Mucosa of descending colon (tissue), 3 donors: ENCODE measurements around the gene CRTAC1. TPM values are rescaled to one million over a fixed set of nuclear protein-coding genes. Genes with fewer than 3 reads are reported as not detected.

Experiments used
- ATAC-seq: fragments of 200-7000 bp; cut with Tn5 transposase; one replicate; pipeline ENCODE4 v1.9.1; 2020; ENCODE audit warnings: mild to moderate bottlenecking, moderate library complexity
- DNase-seq, 3 donors: peaks; one replicate each; pipeline ENCODE4 v3.0.0-alpha.2; 2020
- H3K36me3 ChIP-seq: fragments of 200-600 bp; one replicate; pipeline ENCODE4 v1.8.0; 2021; ENCODE audit warnings: low read depth, mild to moderate bottlenecking
- H3K4me1 ChIP-seq: fragments of 200-600 bp; one replicate; pipeline ENCODE4 v1.8.0; 2021; ENCODE audit warnings: low read depth, mild to moderate bottlenecking
- H3K4me3 ChIP-seq: fragments of 200-600 bp; one replicate; pipeline ENCODE4 v1.8.0; 2021; ENCODE audit warnings: mild to moderate bottlenecking
- H3K9me3 ChIP-seq: fragments of 200-600 bp; one replicate; pipeline ENCODE4 v1.8.0; 2021; ENCODE audit warnings: mild to moderate bottlenecking
- intact Hi-C, 2 donors: fragments of 100-400 bp; cut with DNase I in 1 of 2; cut with micrococcal nuclease in 1 of 2; formaldehyde crosslinking; loops; one replicate each; pipeline versions ENCODE4 v1.11.0 to v1.11.1; 2022; cut with DNase I, micrococcal nuclease
- total RNA-seq, 3 donors: library from RNA; stranded (reverse); fragmentation: NEBNext Ultra II Directional in 2 of 3; extraction: Animal tissue kit (Norgen Biotek cat#: 25700) in 2 of 3; gene quantifications; one replicate each; pipeline versions ENCODE4 v1.2.1 to v1.2.4, GENCODE V29; 2021 to 2023
- TF ChIP-seq, protein P1 (sequence below): fragments of 200-600 bp; IDR thresholded peaks from one replicate; pipeline ENCODE4 v1.8.0; 2022; ENCODE audit warnings: antibody characterized with exemption, mild to moderate bottlenecking
- donor health status: DM: no; HTN: no; CAD: no; lungs with moderate emphysema.
- donor health status: DM: no; HTN: no; CAD: no.
- donor health status: DM: no; HTN: yes; CAD: no.

CRTAC1 gene
- total RNA-seq, 3 donors from 2014 or later: 0.17 to 8.8 (median 1.0) TPM

DNA sequence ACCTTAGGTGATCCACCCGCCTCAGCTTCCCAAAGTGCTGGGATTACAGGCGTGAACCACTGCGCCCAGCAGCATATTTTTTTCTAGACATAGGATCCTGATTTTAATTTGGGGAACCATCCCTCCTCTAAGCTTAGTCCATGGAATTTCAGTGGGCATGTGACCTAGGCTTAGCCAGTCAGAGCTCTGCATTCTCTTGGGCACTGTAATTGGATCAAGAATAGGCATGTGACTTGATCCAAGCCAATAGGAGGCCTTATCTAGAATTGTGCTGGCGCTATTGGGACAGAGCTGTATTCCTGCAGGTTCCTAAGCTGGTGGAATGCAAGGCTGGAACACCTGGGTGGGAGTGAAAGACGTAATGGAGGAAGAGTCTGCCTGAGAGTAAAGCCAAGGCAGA, 36.7 kb upstream of the CRTAC1 start:
- intact Hi-C loops: no loop called here
- Histone ChIP-seq H3K4me3 (no peak overlapping the region), H3K9me3 (no peaks in the 10 kb centered on the region), H3K4me1 (no peaks in the 10 kb centered on the region), H3K36me3 (no peaks in the 10 kb centered on the region)
- DNase-seq: no peak
- no peak for ATAC-seq
- TF ChIP-seq, protein P1, sequence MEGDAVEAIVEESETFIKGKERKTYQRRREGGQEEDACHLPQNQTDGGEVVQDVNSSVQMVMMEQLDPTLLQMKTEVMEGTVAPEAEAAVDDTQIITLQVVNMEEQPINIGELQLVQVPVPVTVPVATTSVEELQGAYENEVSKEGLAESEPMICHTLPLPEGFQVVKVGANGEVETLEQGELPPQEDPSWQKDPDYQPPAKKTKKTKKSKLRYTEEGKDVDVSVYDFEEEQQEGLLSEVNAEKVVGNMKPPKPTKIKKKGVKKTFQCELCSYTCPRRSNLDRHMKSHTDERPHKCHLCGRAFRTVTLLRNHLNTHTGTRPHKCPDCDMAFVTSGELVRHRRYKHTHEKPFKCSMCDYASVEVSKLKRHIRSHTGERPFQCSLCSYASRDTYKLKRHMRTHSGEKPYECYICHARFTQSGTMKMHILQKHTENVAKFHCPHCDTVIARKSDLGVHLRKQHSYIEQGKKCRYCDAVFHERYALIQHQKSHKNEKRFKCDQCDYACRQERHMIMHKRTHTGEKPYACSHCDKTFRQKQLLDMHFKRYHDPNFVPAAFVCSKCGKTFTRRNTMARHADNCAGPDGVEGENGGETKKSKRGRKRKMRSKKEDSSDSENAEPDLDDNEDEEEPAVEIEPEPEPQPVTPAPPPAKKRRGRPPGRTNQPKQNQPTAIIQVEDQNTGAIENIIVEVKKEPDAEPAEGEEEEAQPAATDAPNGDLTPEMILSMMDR: no peak

DNA sequence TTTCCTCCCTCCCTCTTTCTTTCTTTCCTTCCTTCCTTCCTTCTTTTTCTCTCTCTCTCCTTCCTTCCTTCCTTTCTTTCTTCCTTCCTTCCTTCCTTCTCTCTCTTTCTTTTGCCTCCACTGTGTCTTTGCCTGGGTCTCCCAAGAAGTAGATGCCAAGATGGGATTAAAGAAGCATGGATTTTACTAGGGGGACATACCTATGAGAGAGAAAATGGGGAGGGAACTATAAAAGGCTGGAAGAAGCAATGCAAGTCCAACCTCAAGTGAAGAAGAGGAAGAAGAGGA, 33.3 kb upstream of the CRTAC1 start:
- Histone ChIP-seq H3K36me3 (no peaks in the 10 kb centered on the region), H3K4me3 (no peak overlapping the region), H3K4me1 (no peaks in the 10 kb centered on the region), H3K9me3 (no peaks in the 10 kb centered on the region)
- ATAC-seq: no peak
- no peak for DNase-seq
- intact Hi-C loops: no loop called here
- TF ChIP-seq, protein P1: no peak

DNA sequence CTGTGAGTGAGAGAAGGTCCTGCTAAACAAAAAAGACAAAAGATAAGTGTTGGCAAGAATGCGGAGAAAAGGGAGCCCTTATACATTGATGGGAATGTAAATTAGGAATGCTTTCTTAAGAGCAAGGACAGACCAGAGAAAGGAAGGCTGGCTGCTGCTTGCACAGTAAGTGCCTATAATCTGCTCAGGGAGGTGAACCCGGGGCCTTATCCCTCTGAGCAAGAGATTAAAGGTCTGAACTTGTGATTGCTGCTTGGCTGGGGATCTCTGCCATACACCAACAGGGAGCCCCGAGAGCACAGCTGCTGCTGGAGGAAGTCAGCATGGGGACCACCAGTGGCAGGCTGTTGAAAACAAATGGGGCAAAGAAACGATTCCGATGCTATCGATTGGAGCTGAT, 32.0 kb upstream of the CRTAC1 start:
- ATAC-seq: no peak
- intact Hi-C loops: no loop called here
- TF ChIP-seq, protein P1: no peak
- H3K4me1 ChIP-seq: no peaks in the 10 kb centered on the region
- no peak overlapping the region for H3K4me3 ChIP-seq
- DNase-seq: no peak
- no peaks in the 10 kb centered on the region for H3K36me3 ChIP-seq
- no peaks in the 10 kb centered on the region for H3K9me3 ChIP-seq

DNA sequence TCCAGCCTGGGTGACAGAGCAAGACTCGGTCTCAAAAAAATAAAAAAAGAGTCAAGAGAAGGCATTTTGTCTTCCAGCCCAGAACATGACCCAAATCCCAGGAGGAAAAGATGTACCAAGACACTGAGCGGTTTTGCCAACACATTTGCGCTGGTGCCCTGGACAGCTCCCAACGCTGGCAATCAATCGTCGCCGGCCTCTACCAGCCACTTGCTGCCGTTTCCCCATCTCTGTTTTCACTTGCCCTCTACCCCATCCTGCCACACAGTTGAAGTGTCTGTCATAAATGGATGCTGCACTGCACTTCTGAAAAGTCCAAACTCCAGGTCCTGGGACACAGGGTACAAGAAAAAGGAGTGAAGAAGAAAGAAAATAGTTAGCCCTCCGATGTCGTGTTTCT, 29.7 kb upstream of the CRTAC1 start:
- Histone ChIP-seq H3K4me1 (no peaks in the 10 kb centered on the region), H3K36me3 (no peaks in the 10 kb centered on the region), H3K9me3 (no peaks in the 10 kb centered on the region), H3K4me3 (no peak overlapping the region)
- intact Hi-C loops: no loop called here
- DNase-seq (no peak), ATAC-seq (no peak)
- TF ChIP-seq, protein P1: no peak

DNA sequence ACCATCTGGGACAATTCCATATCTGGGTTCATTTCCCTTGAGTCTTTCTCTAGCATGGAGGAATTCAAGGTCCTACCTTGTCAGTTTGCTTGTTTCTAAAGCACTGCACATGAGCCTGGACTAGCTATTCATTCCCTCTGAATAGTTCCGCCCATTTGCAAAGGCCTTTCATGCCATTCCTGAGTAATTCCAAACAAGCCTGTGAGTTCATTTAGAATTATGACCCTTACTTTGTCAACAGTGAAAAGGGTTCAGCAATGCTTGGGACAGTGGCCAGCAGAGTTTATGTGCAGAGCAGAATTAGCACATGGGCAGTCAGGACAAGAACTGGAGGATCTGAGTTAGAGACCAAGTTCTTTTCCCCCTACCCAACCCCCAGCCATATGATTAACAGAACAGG, 27.9 kb upstream of the CRTAC1 start:
- no peaks in the 10 kb centered on the region for H3K36me3 ChIP-seq
- no peak overlapping the region for H3K4me3 ChIP-seq
- H3K9me3 ChIP-seq: no peaks in the 10 kb centered on the region
- DNase-seq (no peak), ATAC-seq (no peak)
- intact Hi-C loops: no loop called here
- no peaks in the 10 kb centered on the region for H3K4me1 ChIP-seq
- TF ChIP-seq, protein P1: no peak

DNA sequence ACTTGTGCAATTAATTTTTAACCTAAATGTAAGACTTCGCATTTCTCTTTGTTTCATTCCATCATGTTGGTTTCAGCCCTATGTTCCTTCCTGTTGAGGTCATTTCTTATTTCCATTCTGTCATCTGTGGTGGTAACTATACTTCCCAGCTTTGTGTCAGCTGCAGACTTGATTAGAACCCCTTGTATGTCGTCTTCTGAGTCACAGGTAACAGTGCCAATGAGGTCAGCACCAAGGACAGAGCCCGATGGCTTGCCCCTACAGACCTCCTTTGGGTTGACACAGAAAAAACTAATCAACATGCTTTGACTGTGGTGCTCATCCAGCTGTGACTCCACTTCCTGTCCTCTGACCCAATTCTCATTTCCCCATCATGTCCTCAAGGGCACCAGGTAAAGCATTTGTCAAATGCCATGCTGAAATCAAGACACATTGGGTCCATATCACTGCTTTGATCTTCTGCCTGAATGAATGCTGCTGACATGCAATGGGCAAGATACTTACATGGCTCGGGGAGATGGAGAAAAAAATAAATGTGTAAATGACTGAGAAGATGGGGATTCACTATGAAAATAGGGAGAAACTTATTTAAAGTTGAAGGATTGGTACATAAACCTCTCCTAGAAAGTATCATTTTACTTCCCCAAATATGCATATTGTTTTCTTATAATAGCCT, 25.6 kb upstream of the CRTAC1 start:
- H3K4me1 ChIP-seq: no peaks in the 10 kb centered on the region
- TF ChIP-seq, protein P1: no peak
- DNase-seq (no peak), ATAC-seq (no peak)
- H3K36me3 ChIP-seq: no peaks in the 10 kb centered on the region
- H3K9me3 ChIP-seq: no peaks in the 10 kb centered on the region
- intact Hi-C loops: no loop called here
- no peak overlapping the region for H3K4me3 ChIP-seq
